Breast epithelium (tissue), 3 donors: ENCODE results near the gene DNM3.

Source experiments
- POLR2AphosphoS5 ChIP-seq, 3 donors: sonication (generic); formaldehyde crosslinking; IDR thresholded peaks; one replicate each; pipeline ENCODE4 v1.6.1; 2017; ENCODE audit warnings: antibody characterized with exemption in 3 of 3
- TF ChIP-seq, protein P1 (sequence below), 3 donors: fragments of 450-650 bp; IDR thresholded peaks; one replicate each; pipeline ENCODE4 v1.5.1; 2016 to 2017; ENCODE audit warnings: antibody characterized with exemption in 3 of 3, mild to moderate bottlenecking in 3 of 3, moderate library complexity in 3 of 3

DNA sequence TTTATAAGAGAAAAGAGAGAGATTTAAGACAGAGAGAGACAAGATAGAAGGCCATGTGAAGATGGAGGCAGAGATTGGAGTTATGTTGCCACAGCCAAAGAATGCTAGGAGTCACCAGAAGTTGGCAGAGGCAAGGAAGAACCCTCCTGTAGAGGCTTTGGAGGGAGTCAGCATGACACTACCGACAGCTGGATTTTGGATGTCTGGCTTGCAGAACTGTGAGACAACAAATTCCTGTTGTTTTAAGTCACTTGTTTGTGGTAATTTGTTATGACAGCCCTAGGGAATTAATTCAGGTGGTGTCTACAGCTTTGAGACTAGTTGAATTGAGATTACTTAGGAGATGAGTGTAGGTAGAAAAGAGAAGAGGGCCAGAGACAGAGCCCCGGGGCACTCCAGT is 158.5 kb downstream of the DNM3 start:
- TF ChIP-seq, protein P1, sequence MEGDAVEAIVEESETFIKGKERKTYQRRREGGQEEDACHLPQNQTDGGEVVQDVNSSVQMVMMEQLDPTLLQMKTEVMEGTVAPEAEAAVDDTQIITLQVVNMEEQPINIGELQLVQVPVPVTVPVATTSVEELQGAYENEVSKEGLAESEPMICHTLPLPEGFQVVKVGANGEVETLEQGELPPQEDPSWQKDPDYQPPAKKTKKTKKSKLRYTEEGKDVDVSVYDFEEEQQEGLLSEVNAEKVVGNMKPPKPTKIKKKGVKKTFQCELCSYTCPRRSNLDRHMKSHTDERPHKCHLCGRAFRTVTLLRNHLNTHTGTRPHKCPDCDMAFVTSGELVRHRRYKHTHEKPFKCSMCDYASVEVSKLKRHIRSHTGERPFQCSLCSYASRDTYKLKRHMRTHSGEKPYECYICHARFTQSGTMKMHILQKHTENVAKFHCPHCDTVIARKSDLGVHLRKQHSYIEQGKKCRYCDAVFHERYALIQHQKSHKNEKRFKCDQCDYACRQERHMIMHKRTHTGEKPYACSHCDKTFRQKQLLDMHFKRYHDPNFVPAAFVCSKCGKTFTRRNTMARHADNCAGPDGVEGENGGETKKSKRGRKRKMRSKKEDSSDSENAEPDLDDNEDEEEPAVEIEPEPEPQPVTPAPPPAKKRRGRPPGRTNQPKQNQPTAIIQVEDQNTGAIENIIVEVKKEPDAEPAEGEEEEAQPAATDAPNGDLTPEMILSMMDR (IDR thresholded peaks at IDR 0.05) = no peak
- no peak for TF ChIP-seq POLR2AphosphoS5 (IDR thresholded peaks at IDR 0.05)
